GM12874 (cell line): ENCODE data around the gene RPRD1B.

ENCODE experiments used
- TF ChIP-seq, protein P1 (sequence below): IDR thresholded peaks from 2 replicates; pipeline ENCODE4 v1.5.1; 2011; ENCODE audit warnings: low read depth, mild to moderate bottlenecking, control low read depth, low read length, moderate library complexity; ENCODE audit not compliant: insufficient read depth

RPRD1B gene

DNA sequence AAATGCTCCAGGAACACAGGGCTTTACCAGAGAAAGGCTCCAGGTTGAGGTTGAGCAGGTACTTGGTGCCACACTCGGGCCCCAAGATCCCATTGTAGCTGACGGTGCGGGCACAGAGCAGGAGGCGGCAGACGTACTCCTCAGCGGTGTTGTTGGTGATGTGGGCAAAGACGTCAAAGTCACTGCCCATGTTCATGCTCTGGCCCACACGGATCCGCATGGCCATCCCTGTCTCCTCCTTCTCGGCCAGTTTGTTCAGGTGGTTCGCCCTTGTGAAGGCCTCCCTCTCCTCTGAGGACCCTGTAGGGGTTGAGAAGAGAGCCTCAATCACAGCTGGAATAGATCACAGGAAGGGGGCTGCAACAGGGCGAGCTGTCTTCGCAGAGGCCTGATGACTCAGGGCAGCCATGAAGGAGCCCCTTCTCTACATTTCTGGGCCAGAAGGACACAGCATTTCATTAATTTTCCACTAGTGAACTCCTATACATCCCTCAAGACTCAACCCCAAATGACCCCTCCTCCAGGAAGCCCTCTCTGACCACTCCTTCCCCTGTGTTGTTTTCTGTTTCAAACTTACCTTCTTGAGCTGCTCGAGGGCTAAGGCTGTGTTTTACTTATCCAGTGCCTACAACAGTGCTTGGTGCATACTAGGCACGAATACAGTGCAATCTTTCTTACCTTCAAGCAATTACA is 104.7 kb downstream of the RPRD1B start:
- TF ChIP-seq, protein P1, sequence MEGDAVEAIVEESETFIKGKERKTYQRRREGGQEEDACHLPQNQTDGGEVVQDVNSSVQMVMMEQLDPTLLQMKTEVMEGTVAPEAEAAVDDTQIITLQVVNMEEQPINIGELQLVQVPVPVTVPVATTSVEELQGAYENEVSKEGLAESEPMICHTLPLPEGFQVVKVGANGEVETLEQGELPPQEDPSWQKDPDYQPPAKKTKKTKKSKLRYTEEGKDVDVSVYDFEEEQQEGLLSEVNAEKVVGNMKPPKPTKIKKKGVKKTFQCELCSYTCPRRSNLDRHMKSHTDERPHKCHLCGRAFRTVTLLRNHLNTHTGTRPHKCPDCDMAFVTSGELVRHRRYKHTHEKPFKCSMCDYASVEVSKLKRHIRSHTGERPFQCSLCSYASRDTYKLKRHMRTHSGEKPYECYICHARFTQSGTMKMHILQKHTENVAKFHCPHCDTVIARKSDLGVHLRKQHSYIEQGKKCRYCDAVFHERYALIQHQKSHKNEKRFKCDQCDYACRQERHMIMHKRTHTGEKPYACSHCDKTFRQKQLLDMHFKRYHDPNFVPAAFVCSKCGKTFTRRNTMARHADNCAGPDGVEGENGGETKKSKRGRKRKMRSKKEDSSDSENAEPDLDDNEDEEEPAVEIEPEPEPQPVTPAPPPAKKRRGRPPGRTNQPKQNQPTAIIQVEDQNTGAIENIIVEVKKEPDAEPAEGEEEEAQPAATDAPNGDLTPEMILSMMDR, result no peak

DNA sequence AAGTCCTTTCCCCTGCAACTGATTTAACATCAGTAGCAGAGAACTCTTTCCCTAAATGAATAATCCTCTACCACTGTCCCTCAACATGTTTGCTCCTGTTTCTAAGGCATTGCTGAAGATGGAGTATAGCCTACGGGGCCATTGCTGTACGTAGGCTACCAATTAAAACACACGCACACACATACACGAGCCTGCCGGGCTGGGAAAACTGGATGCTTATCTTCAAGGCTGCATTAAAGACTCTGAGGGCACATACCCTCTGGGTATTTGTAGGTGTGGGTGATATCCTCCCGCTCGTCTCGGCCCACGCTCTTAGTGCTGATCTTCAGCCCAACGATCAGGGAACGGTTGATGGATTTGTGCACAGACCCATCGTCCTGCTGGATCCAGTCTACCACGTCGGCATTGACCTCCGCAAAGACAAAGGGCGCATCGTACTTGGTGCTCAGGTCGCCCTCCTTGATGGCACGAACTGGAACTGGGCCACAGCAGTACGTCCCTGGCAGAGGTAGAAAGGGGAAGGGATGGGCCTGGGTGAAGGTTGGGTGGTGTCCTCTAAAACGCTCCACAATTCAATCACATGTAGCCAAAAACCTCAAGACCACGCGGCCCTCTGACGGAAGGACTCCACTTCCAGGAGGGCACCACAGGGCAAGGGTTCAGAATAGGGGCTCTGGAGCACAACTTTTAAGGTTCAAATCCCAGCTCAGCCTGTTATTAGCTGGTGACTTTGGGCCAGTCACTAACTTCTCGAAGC is 105.8 kb downstream of the RPRD1B start:
- TF ChIP-seq, protein P1, result no peak

DNA sequence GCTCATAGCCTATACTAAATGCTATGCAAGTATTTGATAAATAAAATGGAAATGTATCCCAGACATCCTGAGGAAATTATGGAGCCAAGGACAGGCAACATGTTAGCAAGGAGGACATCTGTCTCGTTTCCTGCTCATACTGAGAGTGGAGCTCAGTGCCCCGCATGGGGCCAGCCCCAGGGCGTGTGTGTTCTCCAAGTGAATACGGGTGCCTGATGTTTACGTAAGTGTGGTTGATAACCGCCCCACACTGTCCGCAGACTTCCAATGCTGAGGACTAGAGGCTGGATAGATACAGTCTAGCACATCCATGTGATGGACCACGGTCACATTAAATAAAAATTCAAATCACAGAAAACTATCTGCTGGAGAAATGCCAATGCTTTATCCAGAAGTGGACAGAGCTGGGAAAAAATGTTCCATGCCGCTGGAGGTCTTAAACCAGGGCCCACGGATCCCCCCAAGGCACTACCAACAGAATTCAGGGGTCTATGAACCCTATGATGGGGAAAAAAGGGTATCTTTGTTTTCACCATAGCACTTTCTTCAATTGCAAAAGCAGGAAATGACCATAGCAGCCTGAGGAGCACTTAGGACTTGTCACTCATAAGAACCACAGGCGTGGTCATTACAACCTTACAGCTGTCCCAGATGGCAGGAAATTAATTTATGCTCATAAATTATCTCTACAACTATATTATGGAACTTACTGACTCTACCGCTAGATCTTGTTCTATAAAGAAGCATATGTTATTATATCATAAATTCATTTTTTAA is 106.6 kb downstream of the RPRD1B start:
- TF ChIP-seq, protein P1, result no peak

DNA sequence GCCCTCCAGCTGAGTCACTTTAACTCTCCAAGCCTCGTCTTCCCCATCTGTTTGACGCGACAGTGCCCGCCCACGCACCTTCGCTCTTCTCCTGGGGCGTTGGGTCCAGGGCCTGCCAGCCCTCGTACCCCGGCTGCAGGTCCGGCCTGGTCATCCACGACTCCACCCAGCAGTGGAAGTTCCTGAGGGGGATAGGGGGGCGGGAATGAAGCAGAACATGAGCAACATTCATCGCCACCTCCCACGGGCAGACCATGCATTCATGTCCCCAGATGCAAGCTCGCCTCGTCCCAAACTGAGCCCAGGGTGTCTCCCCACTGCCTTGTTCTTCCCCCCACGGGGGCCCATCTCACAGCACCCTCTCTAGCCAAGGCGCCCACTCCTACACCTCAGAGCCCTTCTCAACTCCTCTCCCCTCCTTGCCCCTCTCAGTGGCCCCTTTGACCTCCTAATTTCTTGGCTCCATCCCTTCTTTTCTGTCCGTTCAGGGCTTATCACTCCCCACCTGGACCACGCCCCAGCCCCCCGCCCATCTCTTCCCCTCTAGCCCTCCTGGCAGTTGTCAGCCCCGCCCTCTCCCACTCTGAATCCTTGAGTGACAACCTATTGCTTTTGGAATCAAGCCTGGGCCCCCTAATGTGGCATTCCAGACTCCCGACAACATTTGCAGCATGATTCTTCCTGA is 107.8 kb downstream of the RPRD1B start:
- TF ChIP-seq, protein P1, result no peak
